MM.1S (cell line): ENCODE data around the gene POLR2J.
"Not testable (repeated sequence)": the region's sequence is repeated elsewhere in the genome, so short reads cannot be mapped to it uniquely, and the experiment has no call there.

Experiments
- CTCF ChIP-seq: fragments of 300-600 bp; sonication (generic); IDR thresholded peaks from 2 replicates; pipeline ENCODE4 v1.5.1; 2016; ENCODE audit warnings: antibody characterized with exemption, low read length, mixed read lengths
- EZH2 ChIP-seq: fragments of 300-600 bp; sonication (generic); optimal IDR thresholded peaks from 2 replicates; pipeline ENCODE3; 2017; ENCODE audit warnings: low read depth, mild to moderate bottlenecking, antibody characterized with exemption, low read length, mixed read lengths

- not testable (repeated sequence) for TF ChIP-seq EZH2, CTCF
These were observed 18.1 kb upstream of the POLR2J start for GRCh38 chr7:102496861-102497260.
